Measurements from ENCODE around the gene ANAPC1. TPM values are rescaled to one million over a fixed set of nuclear protein-coding genes. Genes with fewer than 3 reads are reported as not detected.
A peak's percentile ranks its signal among the peaks of the same experiment; 100 is the strongest.

ANAPC1 gene
- polyA plus RNA-seq, 3 donors = 4.2 to 12.4 (median 6.8) TPM

- Histone ChIP-seq H3K4me3 (replicated peaks in 1 of 3; ENCODE audit: low read depth in 2 of 3, low read length in 3 of 3) (no peak overlapping the region), H3K9me3 (replicated peaks in 1 of 2; ENCODE audit: control insufficient read depth in 1 of 2, insufficient read depth in 1 of 2, low read length in 2 of 2) (no peaks in the 10 kb centered on the region), H3K79me2 (ENCODE audit: insufficient read depth, low read length) (no peaks in the 10 kb centered on the region), H3K27me3 (ENCODE audit: control insufficient read depth in 2 of 2, insufficient read depth in 2 of 2, low read length in 2 of 2) (no peaks in the 10 kb centered on the region), H3K4me1 (ENCODE audit: control insufficient read depth in 1 of 2, insufficient read depth in 2 of 2, low read length in 2 of 2) (no peaks in the 10 kb centered on the region), H3K9ac (ENCODE audit: insufficient read depth, low read length, poor library complexity, severe bottlenecking) (no peak overlapping the region), H2AFZ (ENCODE audit: insufficient read depth, low read depth, low read length, poor library complexity, severe bottlenecking) (no peak overlapping the region), H3K36me3 (replicated peaks in 1 of 2; ENCODE audit: control insufficient read depth in 1 of 2, insufficient read depth in 2 of 2, low read length in 2 of 2) (peaks cover 0 to 23% of the 10 kb centered on the region in 2 donors), H4K20me1 (ENCODE audit: insufficient read depth, low read length) (peaks cover 4% of the 10 kb centered on the region), H3K27ac (ENCODE audit: low read depth in 1 of 2, low read length in 2 of 2) (no peak overlapping the region), H3K4me2 (replicated peaks; ENCODE audit: extremely low read depth, low read length, poor library complexity, severe bottlenecking) (no peak overlapping the region)
- H3K27ac Mint-ChIP-seq = peak overlapping the region in 1 of 7 donors; percentile 4
- H3K27me3 Mint-ChIP-seq (ENCODE audit: low read depth in 3 of 3) = peaks cover 0 to 1% (median 0%) of the 10 kb centered on the region in 3 donors
- intact Hi-C loops (cut with micrococcal nuclease) = no loop called here
- no peak overlapping the region for H3K4me3 Mint-ChIP-seq
- DNase-seq = no peak
- 100% methylated on average over 2 of the region's 4 CpGs for WGBS (ENCODE audit: insufficient coverage)
- peaks cover 7 to 8% of the 10 kb centered on the region in 2 donors for H3K36me3 Mint-ChIP-seq
- no peak for TF ChIP-seq CTCF (IDR thresholded peaks at IDR 0.05)
- peaks cover 0 to 5% (median 1%) of the 10 kb centered on the region in 7 donors for H3K9me3 Mint-ChIP-seq
- peaks cover 8% of the 10 kb centered on the region for H3K4me1 Mint-ChIP-seq
Measured at GRCh38 chr2:111932841-111933291, 48.9 kb upstream of the ANAPC1 start.

GRCh38 chr2:111930875-111931274, 46.9 kb upstream of the ANAPC1 start:
- no peak overlapping the region for H2AFZ ChIP-seq (ENCODE audit: insufficient read depth, low read depth, low read length, poor library complexity, severe bottlenecking)
- Mint-ChIP-seq H3K36me3 (peaks cover 7 to 8% of the 10 kb centered on the region in 2 donors), H3K27ac (peak overlapping the region in 4 of 7 donors; percentile 5 to 76 (median 63)), H3K4me3 (no peak overlapping the region), H3K9me3 (peaks cover 0 to 4% (median 1%) of the 10 kb centered on the region in 7 donors), H3K4me1 (peaks cover 8% of the 10 kb centered on the region), H3K27me3 (ENCODE audit: low read depth in 3 of 3) (peaks cover 0 to 1% (median 0%) of the 10 kb centered on the region in 3 donors)
- WGBS (ENCODE audit: insufficient coverage) = no CpG with 5 or more reads among the region's 2 CpGs
- no peak overlapping the region for H3K4me3 ChIP-seq (replicated peaks in 1 of 3; ENCODE audit: low read depth in 2 of 3, low read length in 3 of 3)
- H3K9me3 ChIP-seq (replicated peaks in 1 of 2; ENCODE audit: control insufficient read depth in 1 of 2, insufficient read depth in 1 of 2, low read length in 2 of 2) = no peaks in the 10 kb centered on the region
- peaks cover 4% of the 10 kb centered on the region for H4K20me1 ChIP-seq (ENCODE audit: insufficient read depth, low read length)
- no peaks in the 10 kb centered on the region for H3K27me3 ChIP-seq (ENCODE audit: control insufficient read depth in 2 of 2, insufficient read depth in 2 of 2, low read length in 2 of 2)
- no peaks in the 10 kb centered on the region for H3K79me2 ChIP-seq (ENCODE audit: insufficient read depth, low read length)
- H3K9ac ChIP-seq (ENCODE audit: insufficient read depth, low read length, poor library complexity, severe bottlenecking) = no peak overlapping the region
- no peak overlapping the region for H3K27ac ChIP-seq (ENCODE audit: low read depth in 1 of 2, low read length in 2 of 2)
- peaks cover 0 to 23% of the 10 kb centered on the region in 2 donors for H3K36me3 ChIP-seq (replicated peaks in 1 of 2; ENCODE audit: control insufficient read depth in 1 of 2, insufficient read depth in 2 of 2, low read length in 2 of 2)
- no peak overlapping the region for H3K4me2 ChIP-seq (replicated peaks; ENCODE audit: extremely low read depth, low read length, poor library complexity, severe bottlenecking)
- DNase-seq = peak in 2 of 3 donors; percentile 10
- no peaks in the 10 kb centered on the region for H3K4me1 ChIP-seq (ENCODE audit: control insufficient read depth in 1 of 2, insufficient read depth in 2 of 2, low read length in 2 of 2)
- intact Hi-C loops (cut with micrococcal nuclease) = no loop called here
- TF ChIP-seq CTCF (IDR thresholded peaks at IDR 0.05) = no peak

Data from CD14-positive monocyte (primary cell).